CD4-positive, alpha-beta T cell treated with Interleukin-12 subunit alpha and Interleukin-12 subunit beta, for 1 hour (primary cell): ENCODE measurements around the gene LAD1.

ENCODE experiments used
- DNase-seq: peaks from one replicate; pipeline ENCODE4 v3.0.0-alpha.2; 2020

The LAD1 gene

DNA sequence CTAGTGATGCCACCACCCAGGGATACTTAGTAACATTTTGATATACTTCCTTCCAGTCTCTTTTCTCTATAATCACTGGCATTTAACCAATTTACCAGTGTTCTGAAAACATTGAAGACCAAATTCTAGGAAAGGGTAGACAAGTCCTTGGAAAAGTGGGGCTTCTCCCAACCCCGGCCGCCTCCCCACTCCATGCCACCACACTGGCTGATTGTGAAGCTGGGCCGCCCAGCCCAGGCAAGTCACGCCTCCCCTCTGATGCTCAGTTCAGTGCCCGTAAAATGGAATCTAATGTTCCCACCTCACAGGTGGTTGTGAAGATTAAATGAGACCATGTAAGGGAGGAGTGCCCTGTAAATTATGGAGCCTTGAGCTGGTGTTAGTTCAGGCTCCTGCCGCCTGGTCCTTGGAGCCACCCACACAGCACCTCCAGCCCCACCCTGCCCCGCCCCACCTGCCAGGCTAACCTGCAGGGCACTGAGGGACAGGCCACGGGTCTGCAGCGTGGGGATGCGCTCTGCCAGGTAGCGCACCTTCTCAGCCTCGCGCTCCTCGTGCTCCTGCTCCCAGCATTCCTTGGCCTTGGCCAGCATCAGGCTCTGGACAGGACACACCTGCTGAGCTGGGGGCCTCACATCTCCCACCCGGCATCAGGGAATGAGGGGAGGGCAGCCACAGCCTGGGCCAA is 15.1 kb upstream of the LAD1 start:
- no peak for DNase-seq

GRCh38 chr1:201411292-201411691 is 12.2 kb upstream of the LAD1 start:
- no peak for DNase-seq

DNA sequence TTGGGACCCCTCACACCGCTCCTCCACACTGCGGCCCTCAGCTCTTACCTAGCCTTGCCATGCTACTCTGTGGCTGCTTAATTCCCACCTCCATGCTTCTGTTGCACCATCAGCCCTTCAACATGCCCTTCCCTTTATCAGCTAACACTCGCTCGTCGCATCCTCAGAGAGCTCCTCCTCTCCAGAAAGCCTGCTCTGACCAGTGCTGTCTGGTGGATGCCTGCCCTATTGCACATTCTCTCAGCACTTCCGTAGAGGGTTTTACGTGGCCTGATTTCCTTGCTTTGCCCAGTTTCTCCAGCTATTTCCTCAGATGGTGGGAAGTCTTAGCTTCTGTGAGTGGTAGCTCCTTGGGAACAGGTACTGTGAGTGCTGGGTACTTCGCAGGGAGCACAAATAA is 10.3 kb upstream of the LAD1 start:
- no peak for DNase-seq

GRCh38 chr1:201408834-201409200 is 9.7 kb upstream of the LAD1 start:
- DNase-seq = no peak

- DNase-seq = peak; percentile 55
Measured at GRCh38 chr1:201408176-201408833, 9.2 kb upstream of the LAD1 start.

- no peak for DNase-seq
Measured at GRCh38 chr1:201406831-201407406, 7.8 kb upstream of the LAD1 start.

DNA sequence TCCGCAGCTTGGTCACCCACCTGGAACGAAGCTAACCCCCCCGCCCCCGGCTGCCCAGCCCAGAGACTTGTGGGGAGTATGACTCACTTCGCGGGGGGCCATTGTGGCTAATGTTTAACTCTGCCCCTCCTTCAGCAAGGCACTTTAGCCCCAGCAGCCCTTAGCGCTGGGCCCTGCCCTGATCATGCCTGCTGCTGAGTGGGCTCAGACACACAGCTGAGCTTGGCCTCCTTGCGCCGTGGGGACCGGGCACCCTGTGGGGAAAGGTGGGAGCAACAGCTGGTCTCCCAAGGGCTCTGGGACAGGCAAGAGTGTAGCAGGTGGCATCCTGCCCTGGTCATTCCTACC is 6.3 kb upstream of the LAD1 start:
- no peak for DNase-seq

- DNase-seq = no peak
Measured at GRCh38 chr1:201404722-201405483, 5.8 kb upstream of the LAD1 start.

DNA sequence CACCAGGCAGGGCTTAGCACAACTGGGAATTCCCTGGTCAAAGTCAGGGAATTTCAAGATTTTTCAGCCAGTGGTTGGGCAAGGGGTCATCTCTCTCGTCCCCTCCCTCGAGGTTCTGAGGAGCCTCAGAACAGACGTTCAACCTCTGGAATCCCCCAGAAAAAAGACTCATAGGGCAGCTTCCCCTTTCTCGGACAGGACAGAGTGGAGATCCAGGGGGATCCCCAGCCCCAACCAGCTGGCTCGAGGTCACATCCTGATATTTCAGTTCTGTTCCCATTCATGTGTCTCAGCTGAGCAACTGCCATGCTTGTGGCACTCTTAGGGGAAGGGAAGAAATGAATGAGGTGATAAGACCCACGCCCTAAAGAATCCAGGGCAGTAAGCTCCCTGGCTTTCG is 4.9 kb upstream of the LAD1 start:
- DNase-seq = no peak

GRCh38 chr1:201403359-201403758 is 4.2 kb upstream of the LAD1 start:
- DNase-seq = no peak

DNA sequence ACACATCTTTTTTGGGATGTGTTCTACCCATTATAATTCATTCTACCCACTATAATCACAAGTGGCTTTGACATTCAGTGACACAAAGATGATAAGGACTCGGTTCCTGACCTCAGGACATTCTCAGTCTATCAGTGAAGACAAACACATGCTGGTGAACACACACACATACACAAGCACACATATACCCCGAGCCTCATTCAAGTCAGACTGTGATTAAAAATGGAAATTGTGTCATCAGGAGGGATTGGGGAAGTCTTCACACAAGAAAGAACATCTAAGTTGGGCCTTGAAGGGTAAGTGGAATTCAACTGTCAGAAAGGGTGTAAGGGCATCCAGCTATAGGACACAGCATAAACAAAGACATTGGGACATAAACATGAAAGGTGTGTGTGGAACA is 2.6 kb upstream of the LAD1 start:
- DNase-seq = no peak

GRCh38 chr1:201400852-201401230 is 1.7 kb upstream of the LAD1 start:
- DNase-seq = no peak

DNA sequence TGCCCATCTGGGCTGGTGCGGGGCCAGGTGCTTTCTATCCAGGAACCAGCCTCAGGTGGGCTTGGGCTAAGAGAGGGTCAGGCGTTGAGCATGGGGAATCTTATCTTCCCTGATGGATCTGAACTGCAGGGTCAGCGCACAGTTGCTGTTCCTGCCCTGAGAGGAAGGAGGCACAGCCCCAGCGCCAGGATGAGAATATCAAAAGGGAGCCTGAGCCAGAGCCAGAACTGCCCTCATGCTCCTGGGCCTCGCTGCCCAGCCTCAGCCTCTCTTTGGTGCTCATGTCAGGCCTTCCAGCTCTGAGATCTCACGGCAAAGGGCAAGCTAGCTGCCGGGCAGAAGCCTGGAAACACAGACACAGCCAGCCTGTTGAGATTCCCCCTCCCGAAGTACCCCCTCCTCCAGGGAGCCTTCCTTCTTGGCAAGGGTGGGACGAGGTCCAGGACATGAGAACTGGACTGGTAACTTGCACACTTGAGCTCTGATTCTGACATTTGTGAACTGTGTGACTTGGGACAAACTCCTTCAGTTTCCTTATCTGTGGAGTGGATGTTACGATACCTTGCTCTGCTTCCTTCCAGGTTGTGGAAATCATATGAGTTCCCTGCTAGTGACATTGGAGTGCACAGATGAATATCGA is 1.2 kb upstream of the LAD1 start:
- DNase-seq = no peak

- no peak for DNase-seq
Measured at GRCh38 chr1:201399352-201400126, 415 bp upstream of the LAD1 start.

- no peak for DNase-seq
Measured at GRCh38 chr1:201397675-201398074, 1.4 kb downstream of the LAD1 start.

DNA sequence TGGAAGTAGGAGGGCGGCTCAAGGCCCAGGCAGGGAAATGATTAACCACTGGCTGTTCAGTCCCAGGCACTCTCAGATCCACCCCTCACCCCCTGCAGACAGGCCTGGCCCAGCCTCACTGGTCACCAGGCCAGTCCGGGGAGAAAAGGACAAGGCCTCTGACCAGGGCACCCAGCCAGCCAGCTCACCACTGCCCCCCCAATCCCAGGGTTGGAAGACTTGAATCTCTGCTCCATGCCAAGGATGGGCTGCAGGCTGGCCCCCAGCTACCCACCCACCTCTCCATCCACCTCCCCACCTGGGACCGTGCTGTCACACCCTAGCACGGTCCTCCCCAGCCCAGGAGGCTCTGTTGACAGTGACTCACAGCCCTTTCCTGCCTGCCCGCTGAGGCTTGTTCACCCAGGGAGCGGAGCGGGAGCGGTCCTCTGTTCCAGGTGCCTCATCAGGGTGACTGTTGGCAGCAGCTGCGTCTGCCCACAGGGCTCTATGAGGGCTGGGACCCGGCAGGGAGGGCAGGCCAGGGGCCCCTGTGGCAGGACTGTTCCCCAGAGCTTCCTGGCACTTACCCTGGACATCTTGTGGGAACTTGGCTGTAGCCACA is 2.2 kb downstream of the LAD1 start:
- DNase-seq = no peak

GRCh38 chr1:201395936-201396335 is 3.2 kb downstream of the LAD1 start:
- DNase-seq = no peak

GRCh38 chr1:201394591-201394990 is 4.5 kb downstream of the LAD1 start:
- no peak for DNase-seq

GRCh38 chr1:201393076-201393475 is 6.0 kb downstream of the LAD1 start:
- DNase-seq = no peak

DNA sequence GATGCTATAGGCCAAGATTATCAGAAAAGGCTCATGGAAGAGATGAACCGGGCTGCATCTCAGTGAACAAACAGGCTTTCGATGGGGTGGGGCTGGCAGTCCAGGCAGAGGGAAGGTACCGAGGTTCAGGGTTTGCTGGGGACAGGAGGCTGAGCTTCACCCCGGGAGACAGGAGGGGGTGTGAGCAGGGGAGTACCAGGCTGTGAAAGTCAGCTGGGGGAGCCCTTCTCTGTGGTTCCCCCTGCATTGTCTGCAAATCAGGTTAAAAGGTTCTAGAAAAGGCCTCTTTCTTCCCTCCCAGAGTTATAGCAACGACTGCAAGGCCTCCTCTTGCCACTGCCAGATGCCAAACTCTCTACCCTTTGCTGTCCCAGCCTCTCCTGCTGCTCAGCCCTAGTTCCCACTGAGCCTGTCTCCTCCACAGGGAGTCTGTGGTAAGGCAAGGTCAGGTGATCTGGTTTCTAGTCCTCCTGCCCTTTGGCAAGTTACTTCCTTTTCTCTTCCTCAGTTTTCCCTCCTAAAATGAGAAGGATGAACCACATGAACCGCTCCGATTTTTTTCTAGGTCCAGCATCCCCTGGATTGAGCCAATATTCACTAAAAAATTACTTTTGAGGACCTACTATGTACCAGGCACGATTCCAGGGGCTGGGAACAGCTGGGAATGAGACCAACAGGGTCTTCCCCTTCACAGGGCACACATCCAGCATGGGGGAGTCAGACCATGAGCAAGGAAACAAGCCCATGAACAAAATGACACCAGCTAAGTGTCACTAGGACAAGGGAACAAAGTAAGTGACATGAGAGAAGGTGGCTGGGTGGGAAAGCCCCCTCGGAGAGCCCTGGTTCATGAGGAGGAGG is 7.2 kb downstream of the LAD1 start:
- DNase-seq = no peak

DNA sequence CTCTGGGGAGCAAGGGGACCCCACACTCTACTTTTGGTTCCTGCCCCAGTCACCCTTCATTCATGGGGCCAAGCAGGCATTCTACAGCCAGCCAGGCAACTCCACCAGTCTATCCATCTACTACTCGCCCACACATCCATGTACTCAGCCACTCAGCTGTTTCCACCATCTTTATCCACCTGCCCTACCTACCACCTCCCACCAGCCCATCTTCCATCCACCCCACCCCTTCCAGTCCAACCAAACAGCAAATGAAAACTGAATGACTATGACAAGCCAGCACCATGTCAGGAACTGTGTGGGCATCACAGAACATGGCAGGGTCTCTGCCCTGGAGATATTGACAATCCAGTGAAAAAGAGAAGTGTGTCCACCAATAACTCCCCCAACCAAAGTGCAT is 7.9 kb downstream of the LAD1 start:
- no peak for DNase-seq
